BE2C (cell line): ENCODE measurements around the gene CBLB.

Experiments used
- DNase-seq: peaks from one replicate; pipeline ENCODE4 v3.0.0-alpha.2; 2020
- H3K27me3 ChIP-seq: fragments of 250-450 bp; sonication (Bioruptor Pico); 2 replicates; pipeline ENCODE4 v1.5.1; 2020; ENCODE audit warnings: mild to moderate bottlenecking
- H3K36me3 ChIP-seq: fragments of 250-450 bp; sonication (Bioruptor Pico); 2 replicates; pipeline ENCODE4 v1.5.1; 2020; ENCODE audit warnings: mild to moderate bottlenecking
- H3K4me1 ChIP-seq: fragments of 250-450 bp; sonication (Bioruptor Pico); 2 replicates; pipeline ENCODE4 v1.5.1; 2020
- H3K4me3 ChIP-seq: 2 replicates; pipeline ENCODE4 v1.5.1; 2011; ENCODE audit warnings: low read depth, low read length
- H3K9me3 ChIP-seq: fragments of 250-450 bp; sonication (Bioruptor Pico); 2 replicates; pipeline ENCODE4 v1.5.1; 2020
- TF ChIP-seq, protein P1 (sequence below): IDR thresholded peaks from 2 replicates; pipeline ENCODE4 v1.5.1; 2012; ENCODE audit warnings: mild to moderate bottlenecking, low read depth, low read length

Gene CBLB

DNA sequence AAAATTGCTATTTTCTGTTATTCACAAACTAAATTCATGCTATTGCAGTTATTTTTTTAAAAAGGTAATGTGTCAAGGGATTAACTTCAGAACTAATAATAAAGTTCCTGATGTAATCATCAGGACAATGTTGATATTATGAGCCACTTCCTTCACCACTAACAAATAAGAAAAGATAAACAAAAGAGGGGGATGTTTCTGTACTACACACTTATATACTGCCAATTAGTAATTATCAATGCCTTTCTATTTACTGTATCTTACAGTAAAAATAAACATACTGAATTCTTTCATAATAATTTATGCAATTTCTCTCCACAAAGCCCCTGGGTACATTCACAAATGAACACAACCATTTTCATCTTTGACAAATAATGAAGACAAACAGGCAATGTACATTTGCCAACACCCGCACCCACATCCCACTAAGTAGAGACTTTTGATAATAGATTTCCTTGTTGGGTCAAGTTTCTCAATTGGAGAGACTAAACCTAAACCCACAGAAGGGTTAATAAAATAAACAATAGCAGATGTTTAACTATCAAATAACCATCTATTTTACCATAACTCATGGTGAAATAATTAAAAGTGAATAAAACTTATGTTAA, 3.7 kb downstream of the CBLB start:
- Histone ChIP-seq H3K27me3 (no peaks in the 10 kb centered on the region), H3K4me1 (peaks cover 7% of the 10 kb centered on the region), H3K9me3 (no peaks in the 10 kb centered on the region), H3K4me3 (peak overlapping the region; percentile 90), H3K36me3 (peaks cover 30% of the 10 kb centered on the region)
- no peak for DNase-seq
- TF ChIP-seq, protein P1, sequence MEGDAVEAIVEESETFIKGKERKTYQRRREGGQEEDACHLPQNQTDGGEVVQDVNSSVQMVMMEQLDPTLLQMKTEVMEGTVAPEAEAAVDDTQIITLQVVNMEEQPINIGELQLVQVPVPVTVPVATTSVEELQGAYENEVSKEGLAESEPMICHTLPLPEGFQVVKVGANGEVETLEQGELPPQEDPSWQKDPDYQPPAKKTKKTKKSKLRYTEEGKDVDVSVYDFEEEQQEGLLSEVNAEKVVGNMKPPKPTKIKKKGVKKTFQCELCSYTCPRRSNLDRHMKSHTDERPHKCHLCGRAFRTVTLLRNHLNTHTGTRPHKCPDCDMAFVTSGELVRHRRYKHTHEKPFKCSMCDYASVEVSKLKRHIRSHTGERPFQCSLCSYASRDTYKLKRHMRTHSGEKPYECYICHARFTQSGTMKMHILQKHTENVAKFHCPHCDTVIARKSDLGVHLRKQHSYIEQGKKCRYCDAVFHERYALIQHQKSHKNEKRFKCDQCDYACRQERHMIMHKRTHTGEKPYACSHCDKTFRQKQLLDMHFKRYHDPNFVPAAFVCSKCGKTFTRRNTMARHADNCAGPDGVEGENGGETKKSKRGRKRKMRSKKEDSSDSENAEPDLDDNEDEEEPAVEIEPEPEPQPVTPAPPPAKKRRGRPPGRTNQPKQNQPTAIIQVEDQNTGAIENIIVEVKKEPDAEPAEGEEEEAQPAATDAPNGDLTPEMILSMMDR, result no peak

DNA sequence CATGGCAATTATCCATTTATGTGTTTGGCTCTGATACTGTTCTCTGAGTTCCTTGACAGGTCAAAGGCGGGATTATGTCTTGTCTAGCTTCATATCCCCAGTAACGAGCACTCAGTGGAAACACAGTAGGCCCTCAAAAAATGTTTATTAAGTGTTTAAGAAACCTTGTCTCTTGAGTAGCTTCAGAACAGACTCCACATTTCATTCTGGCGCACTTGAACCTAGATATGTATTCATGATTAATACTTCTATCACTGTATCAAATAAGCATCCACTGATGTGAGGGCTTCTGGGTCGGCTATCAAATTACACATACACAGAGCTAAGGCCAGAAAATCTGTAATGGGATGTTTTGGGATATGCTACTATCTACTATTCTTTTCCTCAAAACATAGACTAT, 4.6 kb downstream of the CBLB start:
- Histone ChIP-seq H3K36me3 (peaks cover 35% of the 10 kb centered on the region), H3K27me3 (no peaks in the 10 kb centered on the region), H3K9me3 (no peaks in the 10 kb centered on the region), H3K4me1 (peaks cover 7% of the 10 kb centered on the region), H3K4me3 (peak overlapping the region; percentile 90; the same call in 1 of the 2 replicates)
- TF ChIP-seq, protein P1, result no peak
- no peak for DNase-seq

DNA sequence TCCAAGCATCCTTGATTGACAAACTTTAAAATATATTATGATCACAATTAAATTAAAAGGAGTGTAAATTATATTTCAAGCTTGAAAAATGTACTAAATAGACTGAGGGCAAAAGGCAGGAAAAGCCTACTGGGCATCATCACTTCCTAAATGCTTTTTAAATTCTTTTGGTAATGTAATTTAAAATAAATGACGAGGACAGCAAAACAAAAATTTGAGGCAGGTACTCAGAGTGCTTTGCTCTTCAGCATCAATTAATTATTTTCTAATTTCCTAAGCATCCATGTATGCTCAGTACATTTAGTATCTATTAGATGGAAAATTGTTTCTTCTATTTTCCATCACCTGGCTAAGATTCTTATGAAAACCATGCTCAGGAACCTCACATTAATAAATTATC, 5.2 kb downstream of the CBLB start:
- H3K9me3 ChIP-seq, result no peaks in the 10 kb centered on the region
- peaks cover 7% of the 10 kb centered on the region for H3K4me1 ChIP-seq
- DNase-seq, result no peak
- H3K36me3 ChIP-seq, result peaks cover 40% of the 10 kb centered on the region
- TF ChIP-seq, protein P1, result no peak
- H3K27me3 ChIP-seq, result no peaks in the 10 kb centered on the region
- H3K4me3 ChIP-seq, result no peak overlapping the region

DNA sequence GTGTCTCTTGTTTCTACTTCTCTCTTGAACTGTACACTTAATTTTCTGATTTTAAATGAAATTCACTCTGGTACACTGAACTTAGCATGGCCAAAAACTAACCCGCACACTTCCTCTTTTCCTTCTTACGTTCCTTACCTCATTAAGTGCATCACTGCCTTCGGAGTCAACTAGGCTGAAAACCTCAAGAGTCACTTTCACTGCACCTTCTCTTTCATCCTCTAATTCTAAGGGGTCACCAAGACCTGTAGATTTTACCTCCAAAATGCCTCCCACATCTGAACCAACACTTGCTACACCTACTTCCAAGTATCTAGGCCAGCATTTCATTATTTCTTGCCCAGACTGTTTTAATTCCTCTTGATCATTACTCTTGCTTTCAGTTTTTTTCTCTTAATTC, 6.6 kb downstream of the CBLB start:
- peaks cover 51% of the 10 kb centered on the region for H3K36me3 ChIP-seq
- no peaks in the 10 kb centered on the region for H3K27me3 ChIP-seq
- TF ChIP-seq, protein P1, result no peak
- H3K9me3 ChIP-seq, result no peaks in the 10 kb centered on the region
- no peak overlapping the region for H3K4me3 ChIP-seq
- H3K4me1 ChIP-seq, result peaks cover 10% of the 10 kb centered on the region
- no peak for DNase-seq

DNA sequence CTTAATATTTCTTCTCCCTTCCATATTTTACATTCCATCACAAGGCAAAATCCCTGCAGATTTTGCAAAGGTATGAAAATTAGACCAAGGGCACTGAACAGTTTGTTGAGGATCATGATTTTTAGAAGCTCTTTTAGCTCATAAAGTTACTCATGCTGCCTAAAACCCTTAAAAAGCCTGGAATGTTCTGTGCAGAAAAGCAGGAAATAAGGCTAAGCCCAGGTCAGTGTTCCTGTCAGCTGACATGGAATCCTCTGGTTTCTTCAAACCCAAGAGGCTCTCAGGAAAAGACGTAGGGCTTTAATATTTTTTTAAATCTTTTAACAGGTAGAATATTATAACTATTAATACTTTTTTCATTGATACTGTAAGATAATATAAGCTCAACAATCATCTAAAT, 8.2 kb downstream of the CBLB start:
- TF ChIP-seq, protein P1, result no peak
- H3K9me3 ChIP-seq, result no peaks in the 10 kb centered on the region

DNA sequence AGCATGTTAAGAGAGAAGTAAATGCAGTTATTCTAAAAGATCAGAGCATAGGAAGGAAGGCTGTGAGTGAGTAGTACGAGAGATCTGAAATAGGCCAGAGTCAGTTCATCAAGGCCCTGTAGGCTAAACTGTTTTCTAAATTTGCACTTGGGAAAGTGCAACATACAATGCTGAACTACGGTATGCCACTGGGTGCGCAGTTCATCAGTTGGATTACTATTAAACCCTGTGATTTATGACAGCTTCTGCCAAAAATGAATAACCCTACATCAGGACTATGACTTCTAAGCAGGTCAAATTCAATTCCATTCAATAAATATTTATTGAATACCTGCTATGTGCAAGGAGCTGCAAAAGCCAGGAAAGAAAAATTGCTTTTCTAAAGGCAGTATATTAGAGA, 10.8 kb downstream of the CBLB start:
- TF ChIP-seq, protein P1, result no peak

More for the DNA sequence above, 8.2 kb downstream of the CBLB start:
- peaks cover 53% of the 10 kb centered on the region for H3K36me3 ChIP-seq
- DNase-seq, result no peak
- H3K4me3 ChIP-seq, result no peak overlapping the region
- H3K27me3 ChIP-seq, result no peaks in the 10 kb centered on the region
- H3K4me1 ChIP-seq, result peaks cover 10% of the 10 kb centered on the region

More for the DNA sequence above, 10.8 kb downstream of the CBLB start:
- no peak for DNase-seq
- Histone ChIP-seq H3K27me3 (no peaks in the 10 kb centered on the region), H3K36me3 (peaks cover 49% of the 10 kb centered on the region), H3K4me3 (no peak overlapping the region), H3K4me1 (peaks cover 7% of the 10 kb centered on the region), H3K9me3 (no peaks in the 10 kb centered on the region)
